K562 treated with DMSO at 1 percent for 48 hours (cell line): ENCODE data around the gene RETREG1. TPM values are rescaled to one million over a fixed set of nuclear protein-coding genes. Genes with fewer than 3 reads are reported as not detected.

ENCODE experiments used
- total RNA-seq: library from RNA; unstranded; fragments of 300-600 nt; gene quantifications from 2 replicates; pipeline ENCODE4 v1.2.3, GENCODE V29; 2022; ENCODE audit warnings: low replicate concordance; ENCODE audit errors: extremely low read depth

RETREG1 gene
- total RNA-seq = not detected in 2 replicates

GRCh38 chr5:16616536-16617273 is at the start of gene RETREG1:
Gene RETREG1 (minus strand): TSS chr5:16616997. CDS start chr5:16616971, 26 bp downstream.

GRCh38 chr5:16465544-16466432 is 151.0 kb downstream of the RETREG1 start, which contains the start of gene ZNF622:
Gene ZNF622 (minus strand): TSS chr5:16465800. CDS start chr5:16465665, 135 bp downstream.

Other genes with a start within 250 kb of the RETREG1 start
- not detected in 2 replicates for gene ZNF622, start 151.2 kb downstream of the RETREG1 start, total RNA-seq